ENCODE results near the gene CD99.
"Not testable (repeated sequence)": the region's sequence is repeated elsewhere in the genome, so short reads cannot be mapped to it uniquely, and the experiment has no call there.

CD99 gene

DNA sequence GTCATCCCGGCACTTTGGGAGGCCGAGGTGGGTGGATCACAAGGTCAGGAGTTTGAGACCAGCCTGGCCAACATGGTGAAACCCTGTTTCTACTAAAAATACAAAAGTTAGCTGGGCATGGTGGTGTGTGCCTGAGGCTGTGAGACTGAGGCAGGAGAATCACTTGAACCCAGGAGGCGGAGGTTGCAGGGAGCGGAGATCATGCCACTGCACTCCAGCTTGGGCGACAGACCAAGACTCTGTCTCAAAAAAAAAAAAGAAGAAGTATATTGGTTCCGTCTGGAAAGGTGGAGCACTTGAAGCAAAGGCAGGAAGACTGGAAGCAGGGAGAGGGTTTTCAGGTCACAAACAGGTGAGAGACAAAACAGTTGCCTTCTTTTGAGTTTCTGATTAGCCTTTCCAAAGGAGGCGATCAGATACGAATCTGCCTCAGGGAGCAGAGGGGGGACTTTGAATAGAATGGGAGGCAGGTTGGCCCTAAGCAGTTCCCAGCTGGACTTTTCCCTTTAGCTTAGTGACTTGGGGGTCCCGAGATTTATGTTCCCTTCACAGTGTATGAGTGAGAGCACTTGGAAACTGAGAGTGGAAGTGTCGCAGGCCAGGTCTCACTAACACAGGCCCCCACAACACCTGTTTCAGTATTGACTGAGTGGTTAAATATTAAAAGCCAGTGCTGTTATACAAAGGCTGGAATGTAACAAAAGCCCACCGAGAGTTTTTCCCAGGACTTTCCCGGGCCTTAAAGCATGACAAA, 89.6 kb downstream of the CD99 start:
- not testable (repeated sequence) for H3K4me3 ChIP-seq (ENCODE audit: low read length, poor library complexity, severe bottlenecking); H3K79me2 ChIP-seq (ENCODE audit: insufficient read depth, low read length); H3K36me3 ChIP-seq (ENCODE audit: insufficient read depth, low read length); H3F3A ChIP-seq (ENCODE audit: low read depth); H3K9ac ChIP-seq (ENCODE audit: low read depth, low read length, poor library complexity, severe bottlenecking); H3K9me2 ChIP-seq (replicated peaks; ENCODE audit: low read depth, low read length); H3K4me1 ChIP-seq (ENCODE audit: insufficient read depth, low read length, poor library complexity, severe bottlenecking); H3K27me3 ChIP-seq (ENCODE audit: insufficient read depth, low read length, poor library complexity, severe bottlenecking); H4K20me1 ChIP-seq (ENCODE audit: insufficient read depth, low read length, poor library complexity, severe bottlenecking); H3K4me2 ChIP-seq (ENCODE audit: low read depth, low read length, poor library complexity, severe bottlenecking); H3K9me3 ChIP-seq (ENCODE audit: insufficient read depth, low read depth, low read length); H2AFZ ChIP-seq (ENCODE audit: low read length)

DNA sequence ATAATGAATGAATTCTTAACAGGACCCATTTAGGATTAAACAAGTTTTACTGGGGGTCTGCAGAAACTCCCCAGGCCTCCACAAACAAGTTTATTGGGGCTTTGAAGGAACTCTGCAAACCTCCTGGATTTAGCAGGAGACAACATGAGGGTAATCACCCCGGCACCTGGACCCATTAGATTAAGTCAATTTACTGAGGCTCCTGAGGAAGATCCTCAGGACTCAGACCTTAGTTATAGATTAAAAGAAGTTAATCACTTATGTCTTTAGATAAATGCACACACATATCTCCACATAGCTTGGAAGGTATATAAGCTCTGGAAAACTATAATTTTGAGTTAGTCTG, 90.1 kb downstream of the CD99 start:
- Histone ChIP-seq H3F3A (ENCODE audit: low read depth) (no peaks in the 10 kb centered on the region), H3K36me3 (ENCODE audit: insufficient read depth, low read length) (no peaks in the 10 kb centered on the region), H3K9ac (ENCODE audit: low read depth, low read length, poor library complexity, severe bottlenecking) (no peak overlapping the region), H3K79me2 (ENCODE audit: insufficient read depth, low read length) (no peaks in the 10 kb centered on the region), H4K20me1 (ENCODE audit: insufficient read depth, low read length, poor library complexity, severe bottlenecking) (no peaks in the 10 kb centered on the region), H2AFZ (ENCODE audit: low read length) (no peak overlapping the region), H3K4me2 (ENCODE audit: low read depth, low read length, poor library complexity, severe bottlenecking) (no peak overlapping the region), H3K9me2 (replicated peaks; ENCODE audit: low read depth, low read length) (no peaks in the 10 kb centered on the region), H3K27me3 (ENCODE audit: insufficient read depth, low read length, poor library complexity, severe bottlenecking) (no peaks in the 10 kb centered on the region), H3K4me3 (ENCODE audit: low read length, poor library complexity, severe bottlenecking) (no peak overlapping the region), H3K4me1 (ENCODE audit: insufficient read depth, low read length, poor library complexity, severe bottlenecking) (no peaks in the 10 kb centered on the region), H3K9me3 (ENCODE audit: insufficient read depth, low read depth, low read length) (no peaks in the 10 kb centered on the region)
- TF ChIP-seq EZH2phosphoT487 (IDR thresholded peaks at IDR 0.05; ENCODE audit: borderline replicate concordance) = no peak
- TF ChIP-seq, protein P1, sequence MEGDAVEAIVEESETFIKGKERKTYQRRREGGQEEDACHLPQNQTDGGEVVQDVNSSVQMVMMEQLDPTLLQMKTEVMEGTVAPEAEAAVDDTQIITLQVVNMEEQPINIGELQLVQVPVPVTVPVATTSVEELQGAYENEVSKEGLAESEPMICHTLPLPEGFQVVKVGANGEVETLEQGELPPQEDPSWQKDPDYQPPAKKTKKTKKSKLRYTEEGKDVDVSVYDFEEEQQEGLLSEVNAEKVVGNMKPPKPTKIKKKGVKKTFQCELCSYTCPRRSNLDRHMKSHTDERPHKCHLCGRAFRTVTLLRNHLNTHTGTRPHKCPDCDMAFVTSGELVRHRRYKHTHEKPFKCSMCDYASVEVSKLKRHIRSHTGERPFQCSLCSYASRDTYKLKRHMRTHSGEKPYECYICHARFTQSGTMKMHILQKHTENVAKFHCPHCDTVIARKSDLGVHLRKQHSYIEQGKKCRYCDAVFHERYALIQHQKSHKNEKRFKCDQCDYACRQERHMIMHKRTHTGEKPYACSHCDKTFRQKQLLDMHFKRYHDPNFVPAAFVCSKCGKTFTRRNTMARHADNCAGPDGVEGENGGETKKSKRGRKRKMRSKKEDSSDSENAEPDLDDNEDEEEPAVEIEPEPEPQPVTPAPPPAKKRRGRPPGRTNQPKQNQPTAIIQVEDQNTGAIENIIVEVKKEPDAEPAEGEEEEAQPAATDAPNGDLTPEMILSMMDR (conservative IDR thresholded peaks at IDR 0.05; ENCODE audit: low read length) = no peak

DNA sequence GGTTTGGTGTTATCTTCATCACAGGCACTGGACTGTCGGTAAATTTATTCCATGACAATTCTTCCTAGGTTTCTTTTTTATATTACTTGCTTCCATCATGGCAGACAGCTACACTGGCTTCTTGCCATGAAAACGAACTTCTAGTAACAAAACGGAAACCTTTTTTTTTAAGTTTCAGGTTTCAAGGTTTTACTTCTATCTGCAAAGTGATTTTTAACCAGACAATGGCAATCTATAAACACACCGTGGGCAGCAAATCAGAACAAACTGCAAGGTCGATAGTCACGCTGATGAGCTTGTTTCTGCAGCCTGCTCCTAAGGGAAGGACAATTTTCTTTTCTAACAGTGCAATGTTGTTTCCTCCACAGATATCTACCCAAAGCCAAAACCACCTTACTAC, 90.6 kb downstream of the CD99 start:
- no peaks in the 10 kb centered on the region for H3F3A ChIP-seq (ENCODE audit: low read depth)
- H3K4me2 ChIP-seq (ENCODE audit: low read depth, low read length, poor library complexity, severe bottlenecking) = no peak overlapping the region
- no peaks in the 10 kb centered on the region for H3K9me3 ChIP-seq (ENCODE audit: insufficient read depth, low read depth, low read length)
- no peak overlapping the region for H3K4me3 ChIP-seq (ENCODE audit: low read length, poor library complexity, severe bottlenecking)
- no peaks in the 10 kb centered on the region for H3K27me3 ChIP-seq (ENCODE audit: insufficient read depth, low read length, poor library complexity, severe bottlenecking)
- H3K9ac ChIP-seq (ENCODE audit: low read depth, low read length, poor library complexity, severe bottlenecking) = no peak overlapping the region
- TF ChIP-seq, protein P1 (conservative IDR thresholded peaks at IDR 0.05; ENCODE audit: low read length) = no peak
- TF ChIP-seq EZH2phosphoT487 (IDR thresholded peaks at IDR 0.05; ENCODE audit: borderline replicate concordance) = no peak
- no peak overlapping the region for H2AFZ ChIP-seq (ENCODE audit: low read length)
- H3K79me2 ChIP-seq (ENCODE audit: insufficient read depth, low read length) = no peaks in the 10 kb centered on the region
- no peaks in the 10 kb centered on the region for H3K36me3 ChIP-seq (ENCODE audit: insufficient read depth, low read length)
- no peaks in the 10 kb centered on the region for H4K20me1 ChIP-seq (ENCODE audit: insufficient read depth, low read length, poor library complexity, severe bottlenecking)
- no peaks in the 10 kb centered on the region for H3K4me1 ChIP-seq (ENCODE audit: insufficient read depth, low read length, poor library complexity, severe bottlenecking)
- H3K9me2 ChIP-seq (replicated peaks; ENCODE audit: low read depth, low read length) = no peaks in the 10 kb centered on the region

DNA sequence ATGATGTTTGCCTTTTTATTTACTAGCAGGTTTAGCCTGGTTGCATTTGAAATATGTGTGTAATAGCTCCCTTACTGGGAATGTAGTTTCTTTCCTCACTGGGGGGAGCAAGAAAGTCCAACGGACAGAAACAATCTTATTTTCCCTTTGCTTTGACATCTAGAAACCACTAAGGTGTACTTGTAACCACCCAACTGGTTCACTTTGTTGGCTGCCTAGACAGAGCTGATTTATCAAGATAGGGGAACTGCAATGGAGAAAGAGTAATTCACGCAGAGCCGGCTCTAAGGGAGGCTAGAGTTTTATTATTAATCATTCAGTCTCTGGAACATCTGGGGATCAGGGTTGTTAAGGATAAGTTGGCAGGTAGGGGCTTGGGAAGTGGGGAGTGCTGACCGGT, 91.1 kb downstream of the CD99 start:
- no peak overlapping the region for H3K4me3 ChIP-seq (ENCODE audit: low read length, poor library complexity, severe bottlenecking)
- no peaks in the 10 kb centered on the region for H3K9me2 ChIP-seq (replicated peaks; ENCODE audit: low read depth, low read length)
- H2AFZ ChIP-seq (ENCODE audit: low read length) = no peak overlapping the region
- H3K36me3 ChIP-seq (ENCODE audit: insufficient read depth, low read length) = no peaks in the 10 kb centered on the region
- H3K9ac ChIP-seq (ENCODE audit: low read depth, low read length, poor library complexity, severe bottlenecking) = no peak overlapping the region
- H3K27me3 ChIP-seq (ENCODE audit: insufficient read depth, low read length, poor library complexity, severe bottlenecking) = no peaks in the 10 kb centered on the region
- H3K9me3 ChIP-seq (ENCODE audit: insufficient read depth, low read depth, low read length) = no peaks in the 10 kb centered on the region
- TF ChIP-seq EZH2phosphoT487 (IDR thresholded peaks at IDR 0.05; ENCODE audit: borderline replicate concordance) = no peak
- TF ChIP-seq, protein P1 (conservative IDR thresholded peaks at IDR 0.05; ENCODE audit: low read length) = no peak
- no peaks in the 10 kb centered on the region for H3K79me2 ChIP-seq (ENCODE audit: insufficient read depth, low read length)
- H4K20me1 ChIP-seq (ENCODE audit: insufficient read depth, low read length, poor library complexity, severe bottlenecking) = no peaks in the 10 kb centered on the region
- no peaks in the 10 kb centered on the region for H3F3A ChIP-seq (ENCODE audit: low read depth)
- no peak overlapping the region for H3K4me2 ChIP-seq (ENCODE audit: low read depth, low read length, poor library complexity, severe bottlenecking)
- H3K4me1 ChIP-seq (ENCODE audit: insufficient read depth, low read length, poor library complexity, severe bottlenecking) = no peaks in the 10 kb centered on the region
